Small intestine (tissue), 7 donors: ENCODE data around the gene NET1. TPM values are rescaled to one million over a fixed set of nuclear protein-coding genes. Genes with fewer than 3 reads are reported as not detected.
A peak's percentile ranks its signal among the peaks of the same experiment; 100 is the strongest.

Source experiments
- DNase-seq, 2 donors: peaks; one replicate each; pipeline versions ENCODE4 v3.0.0 to v3.0.0-alpha.2; 2013
- FAIRE-seq: peaks from 2 replicates; lab custom pipeline; 2012; peaks lifted over from hg19 to GRCh38; lab: Jason Lieb, UNC
- H3K27ac ChIP-seq, 3 donors: one replicate each; pipeline ENCODE4 v1.5.1; 2013; ENCODE audit warnings: low read length in 2 of 3, mild to moderate bottlenecking in 2 of 3, control low read depth in 1 of 3, inconsistent platforms in 1 of 3, low read depth in 1 of 3, moderate library complexity in 1 of 3
- H3K27me3 ChIP-seq, 3 donors: one replicate each; pipeline ENCODE4 v1.6.1; 2013; ENCODE audit warnings: low read length in 3 of 3, inconsistent platforms in 1 of 3; ENCODE audit not compliant: control insufficient read depth in 3 of 3, insufficient read depth in 3 of 3
- H3K36me3 ChIP-seq, 3 donors: one replicate each; pipeline ENCODE4 v1.6.1; 2013; ENCODE audit warnings: low read length in 3 of 3, inconsistent platforms in 1 of 3, low read depth in 1 of 3, mild to moderate bottlenecking in 1 of 3, moderate library complexity in 1 of 3; ENCODE audit not compliant: control insufficient read depth in 3 of 3, insufficient read depth in 2 of 3
- H3K4me1 ChIP-seq, 3 donors: one replicate each; pipeline ENCODE4 v1.6.1; 2013; ENCODE audit warnings: low read length in 2 of 3, inconsistent platforms in 1 of 3, low read depth in 1 of 3, mild to moderate bottlenecking in 1 of 3, moderate library complexity in 1 of 3; ENCODE audit not compliant: control insufficient read depth in 3 of 3, insufficient read depth in 2 of 3
- H3K4me3 ChIP-seq, 3 donors: one replicate each; pipeline ENCODE4 v1.5.1; 2013; ENCODE audit warnings: low read length in 3 of 3, control low read depth in 1 of 3, inconsistent platforms in 1 of 3, low read depth in 1 of 3, mild to moderate bottlenecking in 1 of 3, moderate library complexity in 1 of 3
- H3K9me3 ChIP-seq, 2 donors: one replicate each; pipeline ENCODE4 v1.6.1; 2013; ENCODE audit warnings: low read depth in 1 of 2, low read length in 1 of 2; ENCODE audit not compliant: control insufficient read depth in 2 of 2, insufficient read depth in 1 of 2
- WGBS, 3 donors: extraction: QIAGEN DNeasy Blood & Tissue Kit; methylation state at CpG; one replicate each; pipeline ENCODE4 v1.1.7; 2013; 5-methylcytosine and 5-hydroxymethylcytosine counted together
- polyA plus RNA-seq, 4 donors: library from polyadenylated mRNA; stranded (reverse) in 3 of 4; unstranded in 1 of 4; fragments of 200-250 nt in 3 of 4; fragments of 120-200 nt in 1 of 4; gene quantifications; one replicate each; pipeline versions ENCODE4 v1.2.1 to v1.2.3, GENCODE V29; 2013
- donor health status: healthy with polysubstance abuse.
- donor health status: control.
- donor health status: control.
- donor health status: Bipolar disorder and iron deficiency.
- donor health status: healthy.

NET1 gene
- polyA plus RNA-seq, 4 donors: 58.0 to 187 (median 140) TPM

DNA sequence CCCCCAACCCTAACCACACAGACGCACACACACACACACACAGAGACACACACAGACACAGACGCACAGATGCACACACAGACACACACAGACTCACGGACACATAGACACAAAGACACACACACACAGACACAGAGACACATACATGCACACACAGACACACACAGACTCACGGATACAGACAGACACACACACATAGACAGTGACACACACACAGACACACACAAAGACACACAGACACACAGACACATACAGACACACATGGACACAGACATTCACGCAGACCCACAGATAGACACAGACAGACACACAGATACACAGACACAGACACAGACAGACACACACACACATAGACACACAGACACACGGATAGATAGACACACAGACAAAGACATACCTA is 84.9 kb downstream of the NET1 start:
- Histone ChIP-seq H3K4me3 (no peak overlapping the region), H3K27ac (no peak overlapping the region), H3K4me1 (peaks cover 0 to 16% (median 0%) of the 10 kb centered on the region in 3 donors), H3K9me3 (peaks cover 0 to 5% of the 10 kb centered on the region in 2 donors), H3K36me3 (no peaks in the 10 kb centered on the region), H3K27me3 (no peaks in the 10 kb centered on the region)
- WGBS, 3 donors: 91 to 96% (median 92%) methylated on average over 6 of the region's 6 CpGs
- no peak for FAIRE-seq
- no peak for DNase-seq

DNA sequence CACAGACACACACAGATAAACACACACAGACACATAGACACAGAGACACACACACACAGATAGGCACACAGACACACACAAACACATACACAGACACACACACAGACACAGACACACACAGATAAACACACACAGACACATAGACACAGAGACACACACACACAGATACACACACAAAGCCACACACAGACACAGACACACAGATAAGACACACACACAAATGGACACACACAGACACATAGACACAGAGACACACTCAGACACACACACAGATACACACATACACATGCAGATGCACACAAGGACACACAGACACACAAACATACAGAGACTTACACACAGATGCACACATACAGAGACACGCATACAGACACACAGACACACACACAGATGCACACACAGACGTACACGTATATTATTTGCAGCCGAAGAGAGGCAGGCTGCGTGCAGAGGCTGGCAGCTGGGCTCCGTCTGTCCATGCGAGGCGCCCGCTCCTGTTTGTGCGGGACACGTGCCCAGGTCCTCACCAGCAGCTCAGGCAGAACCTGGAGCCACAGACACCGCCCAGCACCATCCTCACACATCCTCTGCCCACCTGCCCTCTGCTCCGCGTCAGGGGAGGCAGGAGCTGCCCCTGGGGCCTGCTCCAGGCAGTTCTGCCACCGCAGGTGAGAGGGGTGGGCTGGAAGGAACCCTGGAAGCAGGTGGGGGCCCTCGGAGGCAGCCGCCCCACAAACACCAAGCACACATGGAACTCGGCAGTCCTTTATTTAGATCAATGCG is 85.8 kb downstream of the NET1 start:
- FAIRE-seq (no peak), DNase-seq (no peak)
- Histone ChIP-seq H3K27ac (no peak overlapping the region), H3K4me3 (no peak overlapping the region), H3K9me3 (no peaks in the 10 kb centered on the region), H3K36me3 (no peaks in the 10 kb centered on the region), H3K4me1 (peaks cover 0 to 25% (median 0%) of the 10 kb centered on the region in 3 donors), H3K27me3 (no peaks in the 10 kb centered on the region)
- 90 to 94% (median 90%) methylated on average over 19 of the region's 19 CpGs for WGBS, 3 donors

DNA sequence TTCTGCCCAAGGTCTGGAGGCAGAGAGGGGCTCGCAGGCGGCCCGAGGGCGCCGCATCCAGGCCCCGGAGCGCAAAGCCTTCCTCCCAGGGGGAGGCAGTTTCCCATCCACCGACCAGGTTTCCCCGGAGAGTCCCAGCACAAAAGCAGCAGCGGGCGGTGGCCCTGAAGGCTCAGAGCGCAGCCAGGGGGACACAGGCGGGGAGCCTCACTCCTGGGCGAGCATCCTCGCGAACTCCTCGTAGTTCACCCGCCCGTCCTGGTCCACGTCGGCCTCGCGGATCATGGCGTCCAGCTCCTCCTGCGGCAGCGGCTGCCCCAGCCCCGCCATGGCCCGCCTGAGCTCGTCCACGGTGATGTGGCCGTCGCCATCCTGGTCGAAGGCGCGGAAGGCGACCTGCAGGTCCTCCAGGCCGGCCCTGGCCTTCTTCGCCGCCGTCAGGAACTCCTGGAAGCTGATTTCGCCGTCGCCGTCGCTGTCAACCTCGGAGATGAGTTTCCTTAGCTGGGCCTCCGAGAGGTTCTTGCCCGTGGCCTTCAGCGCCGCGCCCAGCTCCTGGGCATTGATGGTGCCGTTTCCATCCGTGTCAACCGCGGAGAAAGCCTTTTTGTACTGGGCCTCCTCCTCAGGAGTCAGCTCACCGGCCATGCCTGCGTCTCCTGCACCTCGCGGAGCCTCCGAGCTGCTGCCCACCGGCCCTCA is 86.6 kb downstream of the NET1 start:
- DNase-seq: no peak
- Histone ChIP-seq H3K4me3 (no peak overlapping the region), H3K4me1 (peaks cover 0 to 28% (median 3%) of the 10 kb centered on the region in 3 donors), H3K9me3 (no peaks in the 10 kb centered on the region), H3K27ac (no peak overlapping the region), H3K27me3 (no peaks in the 10 kb centered on the region), H3K36me3 (no peaks in the 10 kb centered on the region)
- 91 to 94% (median 94%) methylated on average over 50 to 61 of the region's 61 CpGs for WGBS, 3 donors
- FAIRE-seq: no peak

DNA sequence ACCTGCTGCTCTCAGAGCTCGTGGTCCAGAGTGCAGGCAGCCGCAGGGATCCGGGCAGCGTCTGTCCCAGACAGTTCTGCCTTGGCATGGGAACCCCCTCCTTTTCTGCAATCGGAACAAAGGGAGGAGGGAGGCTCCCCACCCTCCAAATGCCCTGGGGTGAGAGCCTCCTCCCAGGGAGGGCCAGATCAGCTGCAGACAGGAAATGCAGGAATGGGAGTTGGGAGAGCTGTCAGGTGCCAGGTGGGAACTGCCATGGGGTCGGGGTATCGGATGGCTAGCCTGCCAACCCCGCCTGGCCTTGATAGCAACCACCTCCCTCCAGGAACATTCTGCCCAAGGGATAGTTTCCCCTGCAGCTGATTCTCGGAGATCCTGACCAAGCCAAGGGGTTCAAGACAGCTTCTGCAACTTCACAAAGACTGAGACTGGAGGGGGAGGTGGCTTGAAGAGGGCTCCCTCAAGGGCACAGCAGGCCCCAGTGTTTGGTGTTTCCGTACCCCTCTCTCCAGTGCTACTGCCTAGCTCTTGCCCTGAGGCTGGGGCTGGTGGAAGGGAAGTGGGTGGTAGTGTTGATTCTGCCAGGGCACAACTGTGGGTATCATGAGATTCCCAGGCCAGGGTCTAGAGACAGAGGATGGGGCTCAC is 87.3 kb downstream of the NET1 start, which contains the start of gene CALML5:
CALML5 (minus strand) TSS at position 78 of the 648 bp plus-strand sequence. CDS start 132 bp downstream, outside the sequence.
- no peak within 1 kb of the TSS for H3K4me3 ChIP-seq
- 80 to 90% (median 89%) methylated on average over 10 of the region's 10 CpGs for WGBS, 3 donors
- no peaks in the 10 kb centered on the region for H3K9me3 ChIP-seq
- H3K27me3 ChIP-seq: no peaks in the 10 kb centered on the region
- FAIRE-seq: no peak
- no peak for DNase-seq
- peaks cover 0 to 35% (median 6%) of the 10 kb centered on the region in 3 donors for H3K4me1 ChIP-seq
- no peaks in the 10 kb centered on the region for H3K36me3 ChIP-seq
- no peak within 1 kb of the TSS for H3K27ac ChIP-seq

DNA sequence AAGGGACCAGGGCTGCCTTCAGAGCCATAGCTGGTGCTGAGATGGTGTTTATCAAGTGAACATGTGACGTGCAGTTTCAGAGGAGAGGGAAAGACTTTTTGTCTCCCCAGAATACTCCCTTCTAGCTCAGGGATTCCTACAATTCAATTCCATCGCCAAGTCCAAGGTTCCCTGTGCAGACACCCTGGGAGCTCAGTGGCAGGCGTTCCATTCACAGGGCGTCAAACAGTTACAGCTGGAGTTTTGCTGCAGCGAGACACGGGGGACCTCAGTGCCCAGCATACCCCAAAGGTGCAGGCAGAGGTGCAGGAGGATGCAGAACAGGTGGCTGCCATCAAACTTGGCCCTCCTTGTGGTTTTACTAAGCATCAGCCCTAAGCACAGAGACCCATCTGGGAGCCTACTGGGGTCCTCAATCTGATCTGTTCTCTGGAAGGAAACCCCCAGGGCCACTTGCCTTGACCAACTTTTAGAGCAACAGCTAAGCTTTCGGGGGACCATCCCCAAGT is 87.9 kb downstream of the NET1 start:
- no peaks in the 10 kb centered on the region for H3K36me3 ChIP-seq
- DNase-seq (peak in 1 of 2 donors; percentile 46), FAIRE-seq (no peak)
- H3K27ac ChIP-seq: no peak overlapping the region
- peaks cover 0 to 35% (median 6%) of the 10 kb centered on the region in 3 donors for H3K4me1 ChIP-seq
- no peaks in the 10 kb centered on the region for H3K27me3 ChIP-seq
- WGBS, 3 donors: 42 to 76% (median 54%) methylated on average over 7 of the region's 7 CpGs
- no peak overlapping the region for H3K4me3 ChIP-seq
- no peaks in the 10 kb centered on the region for H3K9me3 ChIP-seq

DNA sequence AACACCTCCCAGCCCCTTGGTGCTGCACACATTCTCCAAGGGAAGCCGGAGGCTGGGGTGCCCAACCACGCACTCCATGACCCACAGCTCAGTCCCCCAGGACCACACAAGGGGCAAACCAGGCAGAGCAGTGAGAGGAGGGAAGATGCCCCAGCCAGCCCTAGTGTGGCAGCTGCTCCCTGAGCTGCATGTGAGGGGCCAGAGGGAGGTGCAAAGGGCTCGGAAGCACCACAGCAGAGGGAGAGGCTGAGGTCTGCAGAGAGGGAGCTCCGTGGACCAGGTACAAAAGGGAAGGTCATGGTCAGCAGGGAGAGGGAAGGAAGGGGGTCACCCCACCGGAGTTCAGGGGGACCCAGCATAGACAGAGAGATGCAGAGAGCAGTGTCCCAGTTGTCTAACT is 88.6 kb downstream of the NET1 start:
- FAIRE-seq (no peak), DNase-seq (no peak)
- no peak overlapping the region for H3K4me3 ChIP-seq

DNA sequence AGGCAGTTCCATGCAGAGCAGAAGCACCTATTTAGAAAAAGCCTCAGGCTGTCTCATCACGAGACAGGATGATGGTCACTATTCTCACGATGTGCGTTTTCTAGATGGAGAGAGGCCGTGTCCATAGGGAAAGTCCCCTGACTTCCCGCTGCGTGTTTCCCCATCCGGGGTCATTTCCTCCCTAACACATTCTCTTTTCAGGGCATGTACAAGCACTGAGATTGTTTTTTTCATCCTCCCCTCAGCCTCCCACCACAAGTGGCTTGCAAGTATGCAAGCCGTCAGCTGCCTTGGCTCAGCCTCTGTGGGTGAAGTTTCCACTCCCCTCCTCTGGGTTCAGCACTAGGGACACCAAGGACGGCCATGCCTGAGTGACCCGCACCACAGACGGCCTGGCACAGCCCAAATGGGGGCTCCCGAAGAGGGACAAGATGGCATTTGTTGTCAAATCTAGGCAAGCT is 89.7 kb downstream of the NET1 start:
- H3K27ac ChIP-seq: no peak overlapping the region
- peaks cover 0 to 31% (median 6%) of the 10 kb centered on the region in 3 donors for H3K4me1 ChIP-seq
- no peak overlapping the region for H3K4me3 ChIP-seq
- H3K36me3 ChIP-seq: no peaks in the 10 kb centered on the region
- H3K27me3 ChIP-seq: no peaks in the 10 kb centered on the region
- DNase-seq: no peak
- H3K9me3 ChIP-seq: no peaks in the 10 kb centered on the region
- 69 to 79% (median 77%) methylated on average over 12 of the region's 12 CpGs for WGBS, 3 donors
- no peak for FAIRE-seq

More for the DNA sequence above, 88.6 kb downstream of the NET1 start:
- Histone ChIP-seq H3K9me3 (no peaks in the 10 kb centered on the region), H3K27ac (no peak overlapping the region), H3K27me3 (no peaks in the 10 kb centered on the region), H3K36me3 (no peaks in the 10 kb centered on the region), H3K4me1 (peaks cover 0 to 35% (median 6%) of the 10 kb centered on the region in 3 donors)
- 46 to 74% (median 49%) methylated on average over 5 of the region's 5 CpGs for WGBS, 3 donors
